Right renal cortex interstitium (tissue), 3 donors: ENCODE results near the gene KRTAP29-1. TPM values are rescaled to one million over a fixed set of nuclear protein-coding genes. Genes with fewer than 3 reads are reported as not detected.
"Not testable (repeated sequence)": the region's sequence is repeated elsewhere in the genome, so short reads cannot be mapped to it uniquely, and the experiment has no call there.

ENCODE experiments used
- DNase-seq, 3 donors: peaks; one replicate each; pipeline ENCODE4 v3.0.0-alpha.2; 2013; ENCODE audit warnings: low read depth in 3 of 3, low spot score in 2 of 3
- polyA plus RNA-seq, 3 donors: library from polyadenylated mRNA; unstranded; fragments of 120-200 nt; gene quantifications; one replicate each; pipeline ENCODE4 v1.2.1, GENCODE V29; 2013; ENCODE audit not compliant: insufficient read length in 3 of 3

KRTAP29-1 gene
- polyA plus RNA-seq, 3 donors, result not detected

DNA sequence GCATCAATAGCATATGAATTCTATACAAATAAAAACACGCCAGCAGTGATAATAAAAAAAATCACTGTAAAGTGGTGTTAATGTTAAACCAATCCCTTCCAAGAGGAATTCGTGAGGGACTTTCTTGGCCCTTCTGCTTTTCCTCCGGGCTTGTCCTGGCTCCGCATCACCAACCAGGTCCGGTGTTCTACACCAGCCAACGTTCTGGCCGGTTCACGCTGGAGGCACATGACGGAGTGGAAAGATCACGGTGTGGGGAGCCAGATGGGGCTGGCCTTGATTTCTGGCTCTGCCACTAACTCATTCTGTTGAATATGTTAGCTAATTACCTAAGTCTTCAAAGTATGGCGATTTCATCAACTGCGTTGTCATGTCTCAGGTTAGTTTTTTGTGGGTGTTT lies 1.4 kb upstream of the KRTAP29-1 start:
- no peak for DNase-seq

DNA sequence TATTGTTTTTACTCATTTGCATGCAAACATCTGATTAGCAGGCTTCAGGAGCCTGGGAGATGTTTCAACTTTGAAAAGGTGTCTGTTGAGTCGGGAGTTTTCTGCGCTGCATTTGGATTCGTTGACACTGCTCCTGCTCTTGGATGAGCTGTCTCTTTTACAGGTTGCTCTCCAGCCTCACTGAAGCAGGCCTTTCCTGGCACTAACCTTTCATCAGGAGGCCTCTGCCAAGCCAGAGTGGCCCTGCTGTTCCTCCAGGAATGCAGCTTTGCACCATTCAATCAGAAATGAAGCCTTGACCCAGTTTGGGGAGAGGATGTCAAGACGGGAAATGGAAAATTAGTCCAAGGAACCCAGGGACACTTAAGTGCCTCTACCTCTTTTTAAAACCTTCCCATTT lies 330 bp upstream of the KRTAP29-1 start:
- no peak for DNase-seq

DNA sequence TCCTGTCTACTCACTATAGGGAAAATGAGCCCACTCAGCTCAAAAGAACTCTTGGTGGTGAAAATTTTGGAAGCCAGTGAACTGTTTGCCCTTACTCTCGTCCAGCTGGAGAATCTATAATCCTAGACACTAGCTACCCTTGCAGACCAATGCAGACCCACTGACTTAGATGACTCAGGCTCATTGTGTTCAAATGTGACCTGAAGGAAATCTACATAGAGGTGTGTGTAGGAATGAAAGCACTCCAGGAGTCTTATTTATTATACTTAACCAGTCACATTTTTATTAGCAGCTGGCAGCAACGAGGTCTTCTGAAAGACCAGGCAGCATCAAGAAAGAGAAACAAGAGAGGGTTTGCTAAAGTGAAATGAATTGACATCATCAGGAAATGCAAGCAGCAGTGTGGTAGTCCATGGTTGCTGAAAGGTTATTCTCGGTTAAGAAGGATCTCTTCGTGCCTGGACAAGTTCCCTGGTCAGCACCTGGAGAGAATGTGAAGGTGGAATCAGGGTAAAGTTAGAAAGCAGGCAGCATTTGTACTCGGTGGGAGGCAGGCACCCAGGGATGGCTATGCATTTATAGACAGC lies 1.4 kb downstream of the KRTAP29-1 start:
- no peak for DNase-seq

DNA sequence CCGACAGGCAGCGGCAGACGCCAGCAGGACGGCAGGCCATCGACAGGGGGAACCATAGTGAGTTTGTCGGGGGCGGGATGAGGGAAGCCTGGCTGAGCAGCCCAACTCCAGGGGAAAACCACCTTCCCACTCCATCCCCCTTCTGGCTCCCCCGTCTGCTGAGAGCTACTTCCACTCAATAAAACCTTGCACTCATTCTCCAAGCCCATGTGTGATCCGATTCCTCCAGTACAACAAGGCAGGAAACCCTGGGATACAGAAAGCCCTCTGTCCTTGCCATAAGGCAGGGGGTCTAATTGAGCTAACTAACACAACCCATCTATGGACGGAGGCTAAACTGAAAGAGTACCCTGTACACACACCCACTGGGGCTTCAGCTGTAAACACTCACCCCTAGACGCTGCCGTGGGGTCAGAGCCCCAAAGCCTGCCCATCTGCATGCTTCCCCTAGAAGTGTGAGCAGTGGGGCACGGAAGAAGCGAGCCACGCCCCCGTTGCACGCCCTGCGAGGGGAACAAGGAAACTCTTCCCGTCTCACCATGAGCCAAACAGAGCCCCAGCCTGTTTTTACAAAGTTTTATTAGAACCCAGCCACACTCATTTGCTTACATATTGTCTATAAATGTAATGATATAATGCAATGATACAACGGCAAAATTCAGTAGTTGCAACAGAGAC lies 4.1 kb downstream of the KRTAP29-1 start:
- DNase-seq, result no peak

DNA sequence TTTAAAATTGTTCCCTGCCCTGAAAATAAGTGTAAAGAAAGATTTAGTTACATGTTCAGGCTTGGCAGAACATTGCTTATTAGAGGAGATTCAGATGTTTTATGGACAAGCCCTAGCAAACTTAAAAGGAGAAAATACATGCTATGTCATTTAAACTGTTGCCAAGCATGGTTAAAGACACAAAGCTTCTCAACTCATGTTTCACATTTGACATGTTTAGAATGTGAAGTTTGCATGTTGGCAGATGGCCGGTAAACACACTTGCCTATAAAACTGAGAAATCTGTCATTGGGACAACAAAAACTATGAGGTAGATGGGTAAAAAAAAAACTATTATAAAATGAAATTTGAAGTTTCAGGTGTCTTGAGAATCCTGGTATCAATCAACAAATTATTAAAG lies 5.8 kb downstream of the KRTAP29-1 start:
- no peak for DNase-seq

DNA sequence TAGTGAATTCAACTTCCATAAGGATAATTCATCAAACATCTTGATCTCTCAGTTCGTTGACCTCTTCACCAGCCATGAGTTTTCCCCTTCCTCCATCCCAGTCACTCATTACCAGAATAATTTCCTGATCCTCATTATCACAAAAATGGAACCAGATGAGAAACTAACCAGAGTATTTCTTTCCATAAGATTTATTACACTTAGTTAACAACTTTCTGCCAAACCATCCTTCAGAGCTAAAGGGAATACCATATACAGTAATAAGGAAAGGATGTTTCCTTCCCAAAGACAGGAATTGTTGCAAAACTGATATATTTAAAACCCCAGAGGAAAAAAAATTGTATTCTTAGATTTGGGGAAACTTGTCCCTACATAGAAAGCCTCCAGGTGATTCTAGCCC lies 8.6 kb downstream of the KRTAP29-1 start:
- DNase-seq, result no peak

DNA sequence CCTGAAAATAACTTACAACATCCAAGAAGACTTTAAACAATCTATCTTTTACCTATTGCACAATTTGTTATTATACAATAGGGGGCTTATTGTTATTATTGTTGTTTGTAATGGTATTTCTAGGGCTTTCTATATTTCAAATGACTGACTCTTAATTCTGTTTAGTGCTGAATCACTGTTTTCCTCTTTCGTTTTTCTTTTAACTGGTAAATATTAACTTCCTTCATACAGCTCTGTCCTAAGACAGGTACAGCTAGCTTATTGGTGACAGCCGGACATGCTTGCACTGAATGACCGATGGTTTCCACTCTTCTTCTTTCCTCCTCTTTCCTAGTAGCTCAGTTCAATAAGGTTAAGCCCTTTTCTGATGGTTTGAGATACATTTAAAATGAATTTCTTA lies 15.6 kb downstream of the KRTAP29-1 start:
- no peak for DNase-seq

DNA sequence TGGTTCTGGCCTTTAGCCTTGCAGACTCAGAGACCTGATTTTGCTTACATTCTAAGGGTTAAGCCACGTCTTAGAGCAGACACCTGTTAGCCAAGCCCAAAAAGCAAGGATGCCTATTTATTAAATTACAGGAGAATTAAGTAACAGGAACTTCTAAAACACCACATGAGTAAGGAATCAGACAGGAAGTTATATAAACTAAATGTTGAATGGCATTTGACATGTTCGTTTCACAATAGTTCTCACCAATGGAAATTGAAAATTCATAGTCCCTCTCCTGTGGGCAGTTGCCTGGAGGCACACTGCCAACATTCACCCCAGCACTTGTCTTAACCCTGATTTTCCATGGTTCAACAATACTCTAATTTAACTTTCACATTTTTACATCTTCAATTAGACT lies 18.1 kb downstream of the KRTAP29-1 start:
- DNase-seq, result no peak

DNA sequence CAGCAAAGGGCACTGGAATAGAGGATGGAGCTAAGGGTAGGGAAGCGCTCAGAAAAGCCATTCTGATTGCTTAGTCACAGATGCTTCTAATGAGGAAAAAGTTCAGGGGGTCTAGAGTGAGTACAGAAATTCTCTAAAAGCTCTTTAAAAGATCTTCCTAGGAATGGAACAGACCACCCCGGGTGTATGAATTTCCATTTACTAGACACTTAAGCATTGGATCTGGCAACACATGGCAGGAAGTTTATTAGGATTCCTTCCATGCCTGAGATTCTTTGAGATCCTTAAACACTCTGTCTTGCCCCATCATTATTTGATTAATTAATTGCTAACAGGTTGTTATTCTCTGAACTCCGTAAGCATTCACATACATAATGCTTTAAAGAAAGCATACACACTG lies 18.6 kb downstream of the KRTAP29-1 start:
- DNase-seq, result no peak

DNA sequence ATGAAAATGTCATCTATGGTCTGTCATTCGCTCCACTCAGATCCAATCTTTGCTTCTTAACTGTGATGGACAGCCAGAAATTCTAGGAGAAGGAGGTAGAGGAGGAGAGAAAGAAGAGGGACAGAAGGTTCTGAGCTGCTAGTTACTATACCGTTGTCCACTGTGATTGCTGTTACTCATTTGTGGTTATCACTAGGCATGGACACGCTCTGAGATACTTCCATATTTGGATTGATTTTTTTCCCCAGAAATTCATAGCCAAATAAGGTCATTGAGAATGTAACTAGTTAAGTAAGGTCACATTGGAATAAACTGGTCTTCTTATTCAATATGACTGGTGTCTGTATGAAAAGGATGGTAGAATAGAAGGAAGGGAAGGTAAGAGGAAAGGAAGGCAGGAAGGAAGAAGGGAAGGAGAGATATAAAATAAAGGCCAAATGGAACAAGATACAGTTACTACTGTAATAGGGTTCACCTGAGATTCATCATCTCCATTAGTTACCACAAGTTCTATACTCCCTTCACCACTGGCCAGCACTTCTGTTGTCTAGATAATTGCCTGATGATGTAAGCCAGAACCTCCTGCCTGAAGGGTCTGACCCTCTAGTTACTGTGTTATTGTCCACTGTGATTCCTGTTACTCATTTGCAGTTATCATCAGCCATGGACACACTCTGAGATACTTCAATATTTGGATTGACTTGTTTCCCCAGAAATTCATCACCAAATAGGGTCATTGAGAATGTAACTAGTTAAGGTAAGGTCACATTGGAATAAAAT lies 24.3 kb downstream of the KRTAP29-1 start:
- DNase-seq, result no peak

DNA sequence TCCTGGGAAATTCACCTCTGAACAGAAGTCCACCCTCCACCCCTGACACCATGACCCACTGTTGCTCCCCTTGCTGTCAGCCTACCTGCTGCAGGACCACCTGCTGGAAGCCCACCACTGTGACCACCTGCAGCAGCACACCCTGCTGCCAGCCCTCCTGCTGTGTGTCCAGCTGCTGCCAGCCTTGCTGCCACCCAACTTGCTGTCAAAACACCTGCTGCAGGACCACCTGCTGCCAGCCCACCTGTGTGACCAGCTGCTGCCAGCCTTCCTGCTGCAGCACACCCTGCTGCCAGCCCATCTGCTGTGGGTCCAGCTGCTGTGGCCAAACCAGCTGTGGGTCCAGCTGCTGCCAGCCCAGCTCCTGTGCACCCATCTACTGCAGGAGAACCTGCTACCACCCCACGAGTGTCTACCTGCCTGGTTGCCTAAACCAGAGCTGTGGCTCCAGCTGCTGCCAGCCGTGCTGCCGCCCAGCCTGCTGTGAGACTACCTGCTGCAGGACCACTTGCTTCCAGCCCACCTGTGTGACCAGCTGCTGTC lies 26.9 kb downstream of the KRTAP29-1 start, which contains the start of gene KRTAP9-7:
Gene KRTAP9-7, plus strand, starts transcription at position 51 of the 543 bp plus-strand sequence. Its CDS starts 0 bp downstream, at position 51.
- not testable (repeated sequence) for DNase-seq

DNA sequence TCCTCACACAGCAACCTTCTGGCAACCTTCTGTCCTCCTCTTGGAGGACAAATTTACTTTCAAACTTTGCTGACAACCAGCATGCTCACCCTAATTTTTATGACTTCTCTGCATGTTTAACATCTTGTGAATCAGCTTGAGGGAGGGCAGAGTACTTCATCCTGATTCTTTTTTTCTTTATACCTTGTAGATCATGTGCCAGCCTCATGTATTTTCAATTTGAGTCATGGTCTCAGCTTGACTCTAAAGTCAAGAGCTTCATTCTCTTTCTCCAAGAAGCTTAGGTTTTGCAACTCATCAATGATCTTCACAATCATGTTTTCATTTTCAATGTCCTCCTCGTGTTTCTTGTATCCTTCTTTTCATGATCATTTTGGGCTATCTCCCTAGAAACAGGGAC lies 30.8 kb downstream of the KRTAP29-1 start:
- no peak for DNase-seq

DNA sequence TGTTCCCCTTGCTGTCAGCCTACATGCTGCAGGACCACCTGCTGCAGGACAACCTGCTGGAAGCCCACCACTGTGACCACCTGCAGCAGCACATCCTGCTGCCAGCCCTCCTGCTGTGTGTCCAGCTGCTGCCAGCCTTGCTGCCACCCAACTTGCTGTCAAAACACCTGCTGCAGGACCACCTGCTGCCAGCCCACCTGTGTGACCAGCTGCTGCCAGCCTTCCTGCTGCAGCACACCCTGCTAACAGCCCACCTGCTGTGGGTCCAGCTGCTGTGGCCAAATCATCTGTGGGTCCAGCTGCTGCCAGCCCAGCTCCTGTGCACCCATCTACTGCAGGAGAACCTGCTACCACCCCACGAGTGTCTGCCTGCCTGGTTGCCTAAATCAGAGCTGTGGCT lies 31.3 kb downstream of the KRTAP29-1 start:
- DNase-seq, result not testable (repeated sequence)

DNA sequence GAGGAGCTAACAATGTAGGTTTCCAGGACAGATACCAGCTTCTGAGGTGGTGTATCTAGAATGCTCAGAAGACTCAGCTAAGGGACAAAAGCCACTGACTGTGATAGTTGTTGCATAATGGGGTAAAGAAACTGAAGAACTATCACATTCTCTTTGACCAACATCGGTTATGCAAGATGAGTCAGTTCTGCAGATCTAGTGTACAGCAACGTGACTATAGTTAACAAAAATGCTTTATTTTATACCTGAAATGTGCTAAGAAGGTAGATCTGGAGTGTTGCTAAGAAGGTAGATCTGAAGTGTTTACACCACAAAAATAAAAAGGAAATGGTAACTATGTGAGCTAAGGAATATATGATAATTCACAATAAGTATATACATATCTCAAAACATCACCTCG lies 34.9 kb downstream of the KRTAP29-1 start:
- no peak for DNase-seq

DNA sequence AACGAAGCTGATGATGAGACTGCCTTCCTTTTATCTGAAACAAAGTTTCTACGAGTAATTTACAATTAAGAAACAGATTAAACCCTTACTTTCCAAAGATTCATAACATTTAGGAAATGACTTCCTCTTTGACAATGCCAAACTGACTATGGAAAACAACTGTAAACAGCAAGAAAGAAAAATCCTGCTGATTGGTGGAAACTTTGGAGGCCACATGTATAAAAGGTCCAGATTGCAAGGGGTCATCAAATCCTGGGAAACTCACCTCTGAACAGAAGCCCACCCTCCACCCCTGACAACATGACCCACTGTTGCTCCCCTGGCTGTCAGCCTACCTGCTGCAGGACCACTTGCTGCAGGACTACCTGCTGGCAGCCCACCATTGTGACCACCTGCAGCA lies 37.6 kb downstream of the KRTAP29-1 start, which contains the start of gene KRTAP9-6:
Gene KRTAP9-6, plus strand, starts transcription at position 301 of the 400 bp plus-strand sequence. Its CDS starts 0 bp downstream, at position 301.
- no peak for DNase-seq

DNA sequence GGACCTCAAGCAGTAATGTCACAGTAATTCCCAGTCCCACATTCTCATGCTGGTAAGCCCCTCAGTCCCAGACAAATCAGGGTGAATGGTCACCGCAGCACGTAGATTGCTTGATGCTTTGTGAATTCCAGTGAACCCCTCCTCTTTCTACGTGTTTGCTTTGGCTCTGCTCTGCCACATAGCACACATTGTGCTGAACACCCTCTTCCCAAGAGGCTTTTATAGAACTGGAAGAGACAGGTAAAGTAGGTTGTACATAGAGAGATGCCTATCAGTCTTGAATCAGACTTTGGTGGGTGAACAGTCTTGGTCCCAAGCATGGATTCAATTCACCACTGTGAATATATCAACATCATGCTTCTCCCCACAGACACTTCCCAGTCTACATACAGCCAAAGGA lies 38.1 kb downstream of the KRTAP29-1 start:
- no peak for DNase-seq

DNA sequence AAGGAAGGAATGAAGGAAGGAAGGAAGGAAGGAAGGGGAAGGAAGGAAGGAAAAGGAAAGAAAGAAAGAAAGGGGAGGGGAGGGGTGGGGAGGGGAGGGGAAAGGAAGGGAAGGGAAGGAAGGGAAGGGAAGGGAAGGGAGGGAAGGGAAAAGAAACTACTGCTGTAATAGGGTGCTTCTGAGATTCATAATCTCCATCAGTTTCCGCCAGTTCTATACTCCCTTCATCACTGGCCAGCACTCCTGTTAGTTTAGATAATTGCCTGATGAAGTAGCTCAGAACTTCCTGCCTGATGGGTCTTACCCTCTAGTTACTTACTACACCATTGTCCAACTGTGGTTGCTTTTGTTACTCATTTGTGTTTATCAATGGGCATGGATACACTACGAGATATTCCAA lies 39.4 kb downstream of the KRTAP29-1 start:
- no peak for DNase-seq

DNA sequence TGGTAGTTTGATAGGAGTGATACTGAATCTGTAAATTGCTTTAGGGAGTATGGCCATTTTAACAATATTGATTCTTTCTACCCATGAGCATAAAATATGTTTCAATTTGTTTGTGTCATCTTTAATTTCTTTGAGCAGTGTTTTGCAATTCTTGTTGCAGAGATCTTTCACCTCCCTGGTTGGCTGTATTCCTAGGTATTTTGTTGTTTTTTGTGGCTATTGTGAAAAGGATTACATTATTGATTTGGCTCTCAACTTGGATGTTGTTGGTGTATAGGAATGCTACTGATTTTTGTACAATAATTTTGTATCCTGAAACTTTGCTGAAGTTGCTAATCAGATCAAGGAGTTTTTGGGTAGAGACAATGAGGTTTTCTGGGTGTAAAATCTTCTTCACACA lies 44.2 kb downstream of the KRTAP29-1 start:
- DNase-seq, result no peak

DNA sequence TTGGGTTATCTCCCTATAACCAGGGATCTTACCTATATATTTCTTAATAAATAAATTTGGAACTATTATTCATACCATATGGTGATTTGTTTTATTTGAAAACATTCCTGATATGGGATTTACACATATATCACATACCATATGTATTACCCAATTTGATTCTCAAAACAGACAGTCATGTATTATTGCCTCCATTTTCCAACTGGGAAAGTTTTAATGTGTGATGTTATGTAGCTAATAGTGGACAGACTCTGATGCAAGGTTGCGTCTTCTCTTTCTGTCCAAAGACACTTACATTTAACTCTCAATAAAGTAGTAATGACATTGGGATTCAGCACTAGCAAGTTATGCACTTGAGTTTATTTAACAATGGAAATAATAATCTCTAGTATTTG lies 46.4 kb downstream of the KRTAP29-1 start:
- no peak for DNase-seq

DNA sequence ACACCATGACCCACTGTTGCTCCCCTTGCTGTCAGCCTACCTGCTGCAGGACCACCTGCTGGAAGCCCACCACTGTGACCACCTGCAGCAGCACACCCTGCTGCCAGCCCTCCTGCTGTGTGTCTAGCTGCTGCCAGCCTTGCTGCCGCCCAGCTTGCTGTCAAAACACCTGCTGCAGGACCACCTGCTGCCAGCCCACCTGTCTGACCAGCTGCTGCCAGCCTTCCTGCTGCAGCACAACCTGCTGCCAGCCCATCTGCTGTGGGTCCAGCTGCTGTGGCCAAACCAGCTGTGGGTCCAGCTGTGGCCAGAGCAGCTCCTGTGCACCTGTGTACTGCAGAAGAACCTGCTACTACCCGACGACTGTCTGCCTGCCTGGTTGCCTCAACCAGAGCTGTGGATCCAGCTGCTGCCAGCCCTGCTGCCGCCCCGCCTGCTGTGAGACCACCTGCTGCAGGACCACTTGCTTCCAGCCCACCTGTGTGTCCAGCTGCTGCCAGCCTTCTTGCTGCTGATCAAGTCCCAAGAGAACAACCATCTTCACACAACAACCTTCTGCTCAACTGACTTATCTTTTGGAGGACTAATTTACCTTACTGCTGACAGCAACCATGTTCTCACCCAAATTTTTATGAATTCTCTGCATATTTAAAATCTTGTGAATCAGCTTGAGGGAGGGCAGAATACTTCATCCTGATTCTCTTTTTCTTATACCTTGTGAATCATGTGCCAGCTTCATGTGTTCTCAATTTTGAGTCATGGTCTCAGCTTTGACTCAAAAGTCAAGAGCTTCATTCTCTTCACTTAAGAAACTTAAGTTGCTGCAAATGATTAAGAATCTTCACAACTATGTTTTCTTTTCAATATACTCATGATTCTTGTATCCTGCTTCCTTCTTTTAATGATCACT lies 47.0 kb downstream of the KRTAP29-1 start, which contains the start of gene KRTAP9-9:
Gene KRTAP9-9, plus strand, starts transcription at position 4 of the 910 bp plus-strand sequence.
- not testable (repeated sequence) for DNase-seq
